K562 (cell line): ENCODE results near the gene NT5C2. TPM values are rescaled to one million over a fixed set of nuclear protein-coding genes. Genes with fewer than 3 reads are reported as not detected.
A peak's percentile ranks its signal among the peaks of the same experiment; 100 is the strongest.

Experiments
- FOS ChIP-seq: IDR thresholded peaks from 3 replicates; pipeline ENCODE4 v1.6.1; 2011; ENCODE audit not compliant: insufficient read length; ENCODE audit errors: extremely low read depth
- FOXK1 ChIP-seq: sonication (generic); formaldehyde crosslinking; IDR thresholded peaks from 2 replicates; pipeline ENCODE4 v1.8.0; 2022; ENCODE audit warnings: missing genetic modification reagents, mild to moderate bottlenecking, borderline replicate concordance
- GABPB1 ChIP-seq: sonication (generic); formaldehyde crosslinking; IDR thresholded peaks from 2 replicates; pipeline ENCODE4 v1.8.0; 2022; ENCODE audit warnings: mild to moderate bottlenecking, missing genetic modification reagents
- KLF6 ChIP-seq: fragments of 250-450 bp; sonication (Bioruptor Pico); IDR thresholded peaks from 2 replicates; pipeline ENCODE4 v1.4.0; 2020; ENCODE audit warnings: mild to moderate bottlenecking, moderate library complexity, borderline replicate concordance
- PHF21A ChIP-seq: fragments of 450-650 bp; IDR thresholded peaks from 2 replicates; pipeline ENCODE4 v1.6.1; 2017; ENCODE audit warnings: low read depth, borderline replicate concordance
- XRCC4 ChIP-seq: IDR thresholded peaks from one replicate; pipeline ENCODE4 v1.6.1; 2011; ENCODE audit not compliant: insufficient read depth, insufficient read length; ENCODE audit errors: extremely low read depth
- YY1 ChIP-seq, 3 experiments: IDR thresholded peaks; 2 replicates each; pipeline ENCODE4 v1.6.1; 2011; ENCODE audit warnings: low read length in 2 of 3, mild to moderate bottlenecking in 2 of 3, moderate library complexity in 2 of 3, borderline replicate concordance in 1 of 3, control low read depth in 1 of 3, low read depth in 1 of 3; ENCODE audit not compliant: insufficient read depth in 3 of 3, insufficient replicate concordance in 2 of 3, control insufficient read depth in 1 of 3, insufficient read length in 1 of 3; ENCODE audit errors: extremely low read depth in 1 of 3
- ZNF384 ChIP-seq: IDR thresholded peaks from 2 replicates; pipeline ENCODE4 v1.6.1; 2012; ENCODE audit warnings: low read depth, low read length, improper control_type of control experiment
- ZNF589 ChIP-seq: fragments of 200-800 bp; sonication (Bioruptor generic); IDR thresholded peaks from 2 replicates; pipeline ENCODE4 v1.6.1; 2016; ENCODE audit warnings: low read depth, missing genetic modification characterization, missing compliant biosample characterization
- ZNF785 ChIP-seq: fragments of 250-450 bp; sonication (Bioruptor Pico); IDR thresholded peaks from 2 replicates; pipeline ENCODE4 v1.4.0; 2020; ENCODE audit warnings: mild to moderate bottlenecking
- ZSCAN29 ChIP-seq: fragments of 450-650 bp; IDR thresholded peaks from 2 replicates; pipeline ENCODE4 v1.6.1; 2017
- polyA plus RNA-seq, 8 experiments: library from polyadenylated mRNA; depleted of rRNA in 4 of 8; stranded (reverse) in 5 of 8; unstranded in 3 of 8; fragments of >200 nt; fragmentation: Nextera tagmentation in 2 of 8; fragmentation: Illumina TruSeq in 1 of 8; extraction: Ambion mirVana in 2 of 8; extraction: Trizol in 1 of 8; gene quantifications; 2 replicates each; pipeline versions ENCODE4 v1.2.1 to v1.2.3, GENCODE V29; 2011 to 2014; ENCODE audit warnings: inconsistent platforms in 1 of 8, missing spikeins in 1 of 8
- total RNA-seq, 7 experiments: library from RNA; depleted of rRNA in 6 of 7; stranded (reverse); fragments of >200 nt in 6 of 7; fragmentation: Illumina TruSeq in 2 of 7; extraction: Trizol in 2 of 7; gene quantifications; 2 replicates each; pipeline versions ENCODE4 v1.2.1 to v1.2.3, GENCODE V29; 2011 to 2021; ENCODE audit warnings: low replicate concordance in 1 of 7
- TF ChIP-seq, protein P1 (sequence below): fragments of 200-800 bp; sonication (Bioruptor generic); IDR thresholded peaks from 2 replicates; pipeline ENCODE4 v1.6.1; 2016; ENCODE audit warnings: missing genetic modification characterization, missing compliant biosample characterization
- TF ChIP-seq, protein P2 (sequence below): fragments of 200-800 bp; sonication (Bioruptor generic); IDR thresholded peaks from 2 replicates; pipeline ENCODE4 v1.6.1; 2017; ENCODE audit warnings: missing genetic modification characterization, missing compliant biosample characterization
- TF ChIP-seq, protein P3 (sequence below): fragments of 250-450 bp; sonication (Bioruptor Pico); IDR thresholded peaks from 2 replicates; pipeline ENCODE4 v1.5.0; 2020; ENCODE audit warnings: mild to moderate bottlenecking, borderline replicate concordance
- TF ChIP-seq, protein P4 (sequence below): fragments of 250-450 bp; sonication (Bioruptor Pico); IDR thresholded peaks from 2 replicates; pipeline ENCODE4 v1.4.0; 2020; ENCODE audit warnings: borderline replicate concordance

NT5C2 gene
- total and polyA plus RNA-seq, 9 of the 15 experiments (the other 6 are each of a cell fraction or from before 2014, with no cell fraction given), result 11.3 to 45.2 (median 27.7) TPM

DNA sequence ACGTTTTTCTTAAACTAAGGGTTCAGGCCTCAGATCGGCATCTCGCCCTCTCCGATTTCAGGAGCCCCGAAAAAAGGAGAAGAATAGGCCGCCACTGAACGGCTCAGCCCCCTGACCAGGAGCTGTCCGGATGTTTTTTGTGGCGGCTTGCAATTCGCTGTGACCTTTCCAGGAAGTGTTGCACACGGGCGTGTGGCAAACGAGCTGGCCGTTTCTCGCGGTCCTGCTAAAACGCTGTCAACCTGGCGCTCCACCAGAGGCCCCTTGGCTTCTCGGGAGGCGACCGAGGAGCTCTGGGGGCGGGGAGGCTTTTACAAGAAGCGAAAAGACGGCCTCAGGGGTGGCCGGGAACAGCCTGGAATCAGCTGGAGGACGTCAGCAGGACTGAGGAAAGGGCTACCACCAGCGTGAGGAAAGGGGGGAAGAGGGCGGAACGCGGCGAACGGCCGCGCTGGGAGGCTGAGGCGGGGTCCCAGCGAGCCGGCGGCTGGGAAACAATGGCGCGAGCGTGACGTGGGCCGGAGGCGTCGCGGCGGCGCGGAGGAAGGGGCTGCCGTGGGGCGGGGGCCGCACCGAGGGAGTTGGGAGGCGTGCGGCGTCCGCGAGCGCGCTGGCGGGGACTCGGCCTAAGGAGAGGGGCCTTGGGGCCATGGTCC, 493 bp downstream of the NT5C2 start (continued):
- TF ChIP-seq, protein P1, sequence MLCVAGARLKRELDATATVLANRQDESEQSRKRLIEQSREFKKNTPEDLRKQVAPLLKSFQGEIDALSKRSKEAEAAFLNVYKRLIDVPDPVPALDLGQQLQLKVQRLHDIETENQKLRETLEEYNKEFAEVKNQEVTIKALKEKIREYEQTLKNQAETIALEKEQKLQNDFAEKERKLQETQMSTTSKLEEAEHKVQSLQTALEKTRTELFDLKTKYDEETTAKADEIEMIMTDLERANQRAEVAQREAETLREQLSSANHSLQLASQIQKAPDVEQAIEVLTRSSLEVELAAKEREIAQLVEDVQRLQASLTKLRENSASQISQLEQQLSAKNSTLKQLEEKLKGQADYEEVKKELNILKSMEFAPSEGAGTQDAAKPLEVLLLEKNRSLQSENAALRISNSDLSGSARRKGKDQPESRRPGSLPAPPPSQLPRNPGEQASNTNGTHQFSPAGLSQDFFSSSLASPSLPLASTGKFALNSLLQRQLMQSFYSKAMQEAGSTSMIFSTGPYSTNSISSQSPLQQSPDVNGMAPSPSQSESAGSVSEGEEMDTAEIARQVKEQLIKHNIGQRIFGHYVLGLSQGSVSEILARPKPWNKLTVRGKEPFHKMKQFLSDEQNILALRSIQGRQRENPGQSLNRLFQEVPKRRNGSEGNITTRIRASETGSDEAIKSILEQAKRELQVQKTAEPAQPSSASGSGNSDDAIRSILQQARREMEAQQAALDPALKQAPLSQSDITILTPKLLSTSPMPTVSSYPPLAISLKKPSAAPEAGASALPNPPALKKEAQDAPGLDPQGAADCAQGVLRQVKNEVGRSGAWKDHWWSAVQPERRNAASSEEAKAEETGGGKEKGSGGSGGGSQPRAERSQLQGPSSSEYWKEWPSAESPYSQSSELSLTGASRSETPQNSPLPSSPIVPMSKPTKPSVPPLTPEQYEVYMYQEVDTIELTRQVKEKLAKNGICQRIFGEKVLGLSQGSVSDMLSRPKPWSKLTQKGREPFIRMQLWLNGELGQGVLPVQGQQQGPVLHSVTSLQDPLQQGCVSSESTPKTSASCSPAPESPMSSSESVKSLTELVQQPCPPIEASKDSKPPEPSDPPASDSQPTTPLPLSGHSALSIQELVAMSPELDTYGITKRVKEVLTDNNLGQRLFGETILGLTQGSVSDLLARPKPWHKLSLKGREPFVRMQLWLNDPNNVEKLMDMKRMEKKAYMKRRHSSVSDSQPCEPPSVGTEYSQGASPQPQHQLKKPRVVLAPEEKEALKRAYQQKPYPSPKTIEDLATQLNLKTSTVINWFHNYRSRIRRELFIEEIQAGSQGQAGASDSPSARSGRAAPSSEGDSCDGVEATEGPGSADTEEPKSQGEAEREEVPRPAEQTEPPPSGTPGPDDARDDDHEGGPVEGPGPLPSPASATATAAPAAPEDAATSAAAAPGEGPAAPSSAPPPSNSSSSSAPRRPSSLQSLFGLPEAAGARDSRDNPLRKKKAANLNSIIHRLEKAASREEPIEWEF (CRISPR knock-in tag), result no peak
- TF ChIP-seq ZNF785 (CRISPR knock-in tag) (no peak), ZSCAN29 (no peak), FOS (no peak), FOXK1 (CRISPR knock-in tag) (no peak), ZNF589 (CRISPR knock-in tag) (no peak), KLF6 (no peak), GABPB1 (no peak), ZNF384 (no peak), XRCC4 (no peak), YY1 (IDR thresholded peaks at IDR 0.05; ENCODE audit: borderline replicate concordance in 1 of 3, control insufficient read depth in 1 of 3, extremely low read depth in 1 of 3, insufficient read depth in 3 of 3, insufficient read length in 1 of 3, insufficient replicate concordance in 2 of 3, low read depth in 1 of 3, low read length in 2 of 3) (peak in 1 of 3 experiments; percentile 31), PHF21A (no peak)
- TF ChIP-seq, protein P2, sequence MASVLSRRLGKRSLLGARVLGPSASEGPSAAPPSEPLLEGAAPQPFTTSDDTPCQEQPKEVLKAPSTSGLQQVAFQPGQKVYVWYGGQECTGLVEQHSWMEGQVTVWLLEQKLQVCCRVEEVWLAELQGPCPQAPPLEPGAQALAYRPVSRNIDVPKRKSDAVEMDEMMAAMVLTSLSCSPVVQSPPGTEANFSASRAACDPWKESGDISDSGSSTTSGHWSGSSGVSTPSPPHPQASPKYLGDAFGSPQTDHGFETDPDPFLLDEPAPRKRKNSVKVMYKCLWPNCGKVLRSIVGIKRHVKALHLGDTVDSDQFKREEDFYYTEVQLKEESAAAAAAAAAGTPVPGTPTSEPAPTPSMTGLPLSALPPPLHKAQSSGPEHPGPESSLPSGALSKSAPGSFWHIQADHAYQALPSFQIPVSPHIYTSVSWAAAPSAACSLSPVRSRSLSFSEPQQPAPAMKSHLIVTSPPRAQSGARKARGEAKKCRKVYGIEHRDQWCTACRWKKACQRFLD (CRISPR knock-in tag), result no peak
- TF ChIP-seq, protein P3, sequence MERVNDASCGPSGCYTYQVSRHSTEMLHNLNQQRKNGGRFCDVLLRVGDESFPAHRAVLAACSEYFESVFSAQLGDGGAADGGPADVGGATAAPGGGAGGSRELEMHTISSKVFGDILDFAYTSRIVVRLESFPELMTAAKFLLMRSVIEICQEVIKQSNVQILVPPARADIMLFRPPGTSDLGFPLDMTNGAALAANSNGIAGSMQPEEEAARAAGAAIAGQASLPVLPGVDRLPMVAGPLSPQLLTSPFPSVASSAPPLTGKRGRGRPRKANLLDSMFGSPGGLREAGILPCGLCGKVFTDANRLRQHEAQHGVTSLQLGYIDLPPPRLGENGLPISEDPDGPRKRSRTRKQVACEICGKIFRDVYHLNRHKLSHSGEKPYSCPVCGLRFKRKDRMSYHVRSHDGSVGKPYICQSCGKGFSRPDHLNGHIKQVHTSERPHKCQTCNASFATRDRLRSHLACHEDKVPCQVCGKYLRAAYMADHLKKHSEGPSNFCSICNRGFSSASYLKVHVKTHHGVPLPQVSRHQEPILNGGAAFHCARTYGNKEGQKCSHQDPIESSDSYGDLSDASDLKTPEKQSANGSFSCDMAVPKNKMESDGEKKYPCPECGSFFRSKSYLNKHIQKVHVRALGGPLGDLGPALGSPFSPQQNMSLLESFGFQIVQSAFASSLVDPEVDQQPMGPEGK, result no peak
- TF ChIP-seq, protein P4, sequence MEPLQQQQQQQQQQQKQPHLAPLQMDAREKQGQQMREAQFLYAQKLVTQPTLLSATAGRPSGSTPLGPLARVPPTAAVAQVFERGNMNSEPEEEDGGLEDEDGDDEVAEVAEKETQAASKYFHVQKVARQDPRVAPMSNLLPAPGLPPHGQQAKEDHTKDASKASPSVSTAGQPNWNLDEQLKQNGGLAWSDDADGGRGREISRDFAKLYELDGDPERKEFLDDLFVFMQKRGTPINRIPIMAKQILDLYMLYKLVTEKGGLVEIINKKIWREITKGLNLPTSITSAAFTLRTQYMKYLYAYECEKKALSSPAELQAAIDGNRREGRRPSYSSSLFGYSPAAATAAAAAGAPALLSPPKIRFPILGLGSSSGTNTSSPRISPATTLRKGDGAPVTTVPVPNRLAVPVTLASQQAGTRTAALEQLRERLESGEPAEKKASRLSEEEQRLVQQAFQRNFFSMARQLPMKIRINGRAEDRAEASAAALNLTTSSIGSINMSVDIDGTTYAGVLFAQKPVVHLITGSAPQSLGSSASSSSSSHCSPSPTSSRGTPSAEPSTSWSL (CRISPR knock-in tag), result no peak
